Lower leg skin (tissue), 3 donors: Measurements from ENCODE around the gene PLPPR2.

Experiments
- POLR2A ChIP-seq, 2 donors: fragments of 450-650 bp; IDR thresholded peaks; one replicate each; pipeline ENCODE4 v1.6.1; 2016 to 2017; ENCODE audit warnings: antibody characterized with exemption in 2 of 2, mild to moderate bottlenecking in 1 of 2, moderate library complexity in 1 of 2
- TF ChIP-seq, protein P1 (sequence below), 3 donors: fragments of 450-650 bp; IDR thresholded peaks; one replicate each; pipeline ENCODE4 v1.5.1; 2016; ENCODE audit warnings: antibody characterized with exemption in 3 of 3, mild to moderate bottlenecking in 3 of 3, moderate library complexity in 2 of 3

DNA sequence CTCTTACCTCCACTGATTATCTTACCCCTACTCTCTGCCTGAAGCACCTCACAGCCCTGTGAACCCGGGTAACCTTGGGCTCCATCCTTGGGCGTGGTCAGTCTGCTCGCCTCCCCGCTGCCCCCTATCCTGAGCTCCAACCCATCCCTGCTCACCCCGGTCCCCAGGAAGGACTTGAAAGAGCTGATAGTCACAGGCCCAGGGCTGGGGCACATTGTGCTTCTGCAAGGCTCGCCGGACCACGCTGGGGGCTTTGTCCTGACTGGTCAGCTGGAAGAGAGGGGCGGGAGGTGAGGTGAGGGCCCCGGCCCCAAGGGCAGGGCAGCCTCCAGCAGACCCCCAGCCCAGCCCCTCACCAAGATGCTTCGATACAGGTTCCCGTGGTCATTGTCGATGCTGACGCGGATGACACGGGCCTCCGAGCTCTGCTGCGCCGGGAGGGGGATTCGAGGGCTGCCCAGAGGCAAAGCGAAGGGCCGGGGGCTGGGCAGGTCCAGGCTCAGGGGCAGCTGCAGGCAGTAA, 41.9 kb downstream of the PLPPR2 start:
- TF ChIP-seq POLR2A (IDR thresholded peaks at IDR 0.05) = no peak
- TF ChIP-seq, protein P1, sequence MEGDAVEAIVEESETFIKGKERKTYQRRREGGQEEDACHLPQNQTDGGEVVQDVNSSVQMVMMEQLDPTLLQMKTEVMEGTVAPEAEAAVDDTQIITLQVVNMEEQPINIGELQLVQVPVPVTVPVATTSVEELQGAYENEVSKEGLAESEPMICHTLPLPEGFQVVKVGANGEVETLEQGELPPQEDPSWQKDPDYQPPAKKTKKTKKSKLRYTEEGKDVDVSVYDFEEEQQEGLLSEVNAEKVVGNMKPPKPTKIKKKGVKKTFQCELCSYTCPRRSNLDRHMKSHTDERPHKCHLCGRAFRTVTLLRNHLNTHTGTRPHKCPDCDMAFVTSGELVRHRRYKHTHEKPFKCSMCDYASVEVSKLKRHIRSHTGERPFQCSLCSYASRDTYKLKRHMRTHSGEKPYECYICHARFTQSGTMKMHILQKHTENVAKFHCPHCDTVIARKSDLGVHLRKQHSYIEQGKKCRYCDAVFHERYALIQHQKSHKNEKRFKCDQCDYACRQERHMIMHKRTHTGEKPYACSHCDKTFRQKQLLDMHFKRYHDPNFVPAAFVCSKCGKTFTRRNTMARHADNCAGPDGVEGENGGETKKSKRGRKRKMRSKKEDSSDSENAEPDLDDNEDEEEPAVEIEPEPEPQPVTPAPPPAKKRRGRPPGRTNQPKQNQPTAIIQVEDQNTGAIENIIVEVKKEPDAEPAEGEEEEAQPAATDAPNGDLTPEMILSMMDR (IDR thresholded peaks at IDR 0.05) = no peak
